Fibroblast of the conjunctiva (primary cell): ENCODE results near the gene PRX.
A peak's percentile ranks its signal among the peaks of the same experiment; 100 is the strongest.
"Not testable (repeated sequence)": the region's sequence is repeated elsewhere in the genome, so short reads cannot be mapped to it uniquely, and the experiment has no call there.

Experiments used
- DNase-seq: peaks from one replicate; pipeline ENCODE4 v3.0.0-alpha.2; 2010; ENCODE audit warnings: low read depth

PRX gene

DNA sequence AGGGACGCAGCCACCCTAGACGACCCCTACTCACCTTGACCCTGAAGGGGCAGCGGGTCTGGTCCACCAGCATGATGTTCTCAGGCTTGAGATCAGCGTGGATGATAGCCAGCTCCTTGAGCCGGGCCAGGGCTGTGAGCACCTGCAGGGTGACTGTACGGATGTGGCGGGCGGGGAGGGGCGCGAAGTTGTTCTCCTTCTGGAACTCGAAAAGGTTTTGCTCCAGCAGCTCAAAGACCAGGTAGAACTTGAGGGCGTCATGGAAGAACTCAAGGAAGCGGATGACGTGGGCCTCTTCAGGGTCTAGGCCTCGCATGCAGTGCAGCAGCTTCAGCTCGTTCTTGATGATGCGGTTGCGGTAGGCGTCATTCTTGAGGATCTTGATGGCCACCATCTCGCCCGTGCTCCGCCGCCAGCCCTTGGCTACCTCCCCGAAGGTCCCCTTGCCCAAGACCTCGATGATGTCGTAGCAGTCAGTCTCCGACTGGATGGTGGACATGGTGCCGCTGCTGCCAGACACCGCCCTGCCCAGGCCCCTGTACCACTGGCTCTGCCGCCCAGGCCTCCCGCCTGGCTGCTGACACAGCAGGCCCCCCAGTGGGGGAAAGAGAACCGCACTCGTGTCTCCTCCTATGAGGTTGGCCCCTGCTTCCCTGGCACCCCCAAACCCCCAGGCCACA lies 23.6 kb downstream of the PRX start:
- DNase-seq: no peak

DNA sequence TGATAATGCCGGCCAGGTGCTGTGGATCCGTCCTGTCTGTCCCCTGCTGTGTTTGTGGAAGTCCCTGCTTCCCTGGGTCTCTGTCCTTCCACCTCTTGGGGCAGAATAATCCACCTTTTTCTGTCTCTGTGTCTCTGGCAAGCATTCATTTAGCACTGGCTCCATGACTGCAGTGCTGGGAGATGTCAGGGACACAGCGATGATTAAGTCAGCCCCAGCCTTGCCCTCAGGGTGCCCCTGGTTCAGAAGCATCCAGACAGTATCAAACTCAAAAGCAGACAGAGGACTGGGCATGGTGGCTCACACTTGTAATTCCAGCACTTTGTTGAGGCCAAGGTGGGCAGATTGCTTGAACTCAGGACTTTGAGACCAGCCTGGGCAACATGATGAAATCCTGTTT lies 24.7 kb downstream of the PRX start:
- DNase-seq: no peak

GRCh38 chr19:40387155-40387554 lies 26.0 kb downstream of the PRX start:
- DNase-seq: no peak

DNA sequence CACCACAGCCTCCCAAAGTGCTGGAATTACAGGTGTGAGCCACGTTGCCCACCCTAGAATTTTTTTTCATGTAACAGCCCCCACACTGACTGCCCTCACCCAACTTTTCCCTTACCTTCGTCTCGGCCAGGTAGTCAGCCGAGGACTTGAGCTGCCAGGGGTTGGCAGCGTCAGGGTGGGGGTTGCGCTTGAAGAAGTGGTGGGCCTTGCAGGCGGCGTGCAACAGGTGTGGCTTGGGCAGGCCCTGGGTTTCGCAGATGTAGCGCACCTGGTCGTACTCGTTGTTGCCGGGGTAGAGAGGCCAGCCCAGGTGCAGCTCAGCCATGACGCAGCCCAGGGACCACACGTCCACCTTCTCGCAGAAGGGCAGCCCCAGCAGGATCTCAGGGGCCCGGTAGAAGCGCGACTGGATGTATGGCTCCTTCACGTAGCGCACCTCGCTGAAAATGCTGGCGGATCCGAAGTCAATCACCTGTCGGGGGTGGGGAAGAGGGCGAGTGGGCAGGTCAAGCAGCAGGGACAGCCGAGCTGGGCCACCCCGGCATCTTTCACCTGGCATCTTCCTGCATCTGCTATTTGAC lies 29.4 kb downstream of the PRX start:
- DNase-seq: no peak

- no peak for DNase-seq
Measured at GRCh38 chr19:40381321-40381720, 31.9 kb downstream of the PRX start.

DNA sequence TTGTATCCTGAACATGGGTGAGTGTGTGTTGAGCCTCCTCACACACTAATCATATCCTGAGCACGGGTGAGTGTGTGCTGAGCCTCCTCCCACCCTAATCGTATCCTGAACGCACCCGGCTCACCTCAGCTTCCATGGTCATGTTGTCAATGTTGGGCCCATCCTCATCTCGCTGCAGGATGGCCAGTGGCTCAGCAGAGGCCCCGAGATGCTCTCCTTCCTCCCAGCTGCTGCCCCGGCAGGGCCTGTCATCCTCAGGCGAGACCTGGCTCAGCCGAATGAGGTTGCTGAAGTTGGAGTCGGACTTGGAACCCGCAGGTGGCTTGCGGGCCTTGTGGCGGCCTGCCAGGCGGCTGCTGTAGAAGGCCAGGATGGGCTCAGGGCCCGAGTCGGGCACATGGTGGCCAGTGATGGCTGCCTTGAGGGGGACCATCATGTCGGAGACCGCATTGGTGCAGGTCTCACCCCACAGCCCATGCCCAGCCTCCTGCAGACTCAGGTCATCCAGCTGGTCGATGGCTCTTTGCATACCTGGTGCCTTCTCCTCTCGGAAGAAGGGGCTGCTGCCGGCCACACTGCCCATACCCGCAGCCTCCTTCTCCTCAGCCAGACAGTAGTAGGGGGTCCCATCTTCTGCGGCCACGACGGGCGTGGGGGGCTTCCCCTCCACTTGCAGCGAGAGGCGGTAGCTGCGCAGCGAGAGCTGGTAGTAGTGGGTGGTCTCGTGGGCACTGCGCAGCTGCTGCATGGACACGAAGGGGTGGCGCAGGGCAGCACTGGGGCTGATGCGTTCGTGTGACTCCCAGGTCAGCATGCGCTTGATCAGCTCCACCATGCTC lies 32.8 kb downstream of the PRX start:
- DNase-seq: no peak

GRCh38 chr19:40379446-40380198 lies 33.6 kb downstream of the PRX start:
- no peak for DNase-seq

DNA sequence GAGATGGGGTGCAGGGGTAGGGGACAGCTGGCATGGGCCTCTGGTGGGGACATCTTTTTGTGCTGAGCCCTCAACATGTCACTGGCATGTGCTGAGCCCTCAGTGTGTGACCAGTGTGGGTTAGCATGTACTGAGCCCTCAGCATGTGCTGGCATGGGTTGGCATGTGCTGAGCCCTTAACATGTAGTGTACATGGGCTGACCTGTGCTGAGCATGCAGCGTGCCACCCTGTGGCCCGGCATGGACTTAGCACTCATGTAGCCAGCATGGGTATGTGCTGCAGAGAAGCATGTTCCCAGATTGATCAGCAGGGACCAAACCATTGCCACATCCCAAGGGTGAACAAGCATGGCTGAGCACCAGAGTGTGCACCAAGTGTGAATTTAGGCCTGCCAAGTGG lies 34.7 kb downstream of the PRX start:
- DNase-seq: no peak

DNA sequence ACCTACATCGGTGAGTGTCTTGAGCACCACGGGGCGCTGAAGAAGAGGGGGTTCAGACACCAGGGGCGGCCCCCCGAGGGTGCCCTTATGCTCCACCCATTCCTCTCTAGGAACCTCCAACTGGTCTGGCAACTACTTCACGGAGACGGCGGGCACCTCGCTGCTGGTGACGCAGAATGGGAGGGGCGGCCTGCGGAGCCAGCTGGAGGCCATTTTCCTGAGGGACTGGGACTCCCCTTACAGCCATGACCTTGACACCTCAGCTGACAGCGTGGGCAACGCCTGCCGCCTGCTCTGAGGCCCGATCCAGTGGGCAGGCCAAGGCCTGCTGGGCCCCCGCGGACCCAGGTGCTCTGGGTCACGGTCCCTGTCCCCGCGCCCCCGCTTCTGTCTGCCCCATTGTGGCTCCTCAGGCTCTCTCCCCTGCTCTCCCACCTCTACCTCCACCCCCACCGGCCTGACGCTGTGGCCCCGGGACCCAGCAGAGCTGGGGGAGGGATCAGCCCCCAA lies 35.2 kb downstream of the PRX start:
- DNase-seq: no peak

DNA sequence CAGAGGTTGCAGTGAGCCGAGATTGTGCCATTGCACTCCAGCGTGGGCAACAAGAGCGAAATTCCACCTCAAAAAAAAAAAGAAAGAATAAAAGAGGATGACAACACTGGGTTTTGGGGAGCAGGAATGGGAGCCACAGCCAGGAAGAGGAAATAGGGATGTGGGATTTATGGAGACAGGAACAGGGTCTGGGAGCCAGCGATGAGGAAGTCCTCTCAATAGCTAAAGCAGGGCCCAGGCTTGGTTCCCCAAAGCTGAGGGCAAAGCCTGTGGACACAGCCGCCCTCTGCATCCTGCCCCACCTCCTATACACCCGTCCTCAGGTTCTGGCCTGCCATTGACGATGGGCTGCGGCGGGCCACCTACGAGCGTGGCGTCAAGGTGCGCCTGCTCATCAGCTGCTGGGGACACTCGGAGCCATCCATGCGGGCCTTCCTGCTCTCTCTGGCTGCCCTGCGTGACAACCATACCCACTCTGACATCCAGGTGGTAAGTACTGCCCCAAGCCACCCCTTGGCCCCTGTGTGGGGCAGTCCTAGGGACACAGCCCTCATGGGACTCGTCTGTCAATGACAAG lies 36.8 kb downstream of the PRX start:
- DNase-seq: no peak

DNA sequence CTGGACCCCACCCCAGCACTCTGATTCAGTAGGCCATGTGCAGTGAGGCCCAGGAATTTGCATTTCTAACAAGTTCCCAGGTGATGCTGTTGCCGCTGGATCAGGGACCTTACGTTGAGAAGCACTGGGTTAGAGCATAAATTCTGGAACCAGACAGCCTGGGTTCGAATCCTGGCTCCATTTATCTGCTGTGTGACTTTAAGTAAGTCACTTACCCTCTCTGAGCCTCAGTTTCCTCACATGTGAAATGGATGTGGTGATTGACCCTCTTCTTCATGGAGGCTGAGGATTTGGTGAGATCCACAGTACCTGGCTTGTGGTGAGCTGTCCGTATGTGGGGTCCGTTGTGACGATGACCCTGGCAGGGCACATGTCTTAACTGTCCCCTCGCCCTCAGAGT lies 39.1 kb downstream of the PRX start:
- DNase-seq: no peak

GRCh38 chr19:40371802-40372122 lies 41.4 kb downstream of the PRX start:
- DNase-seq: no peak

- DNase-seq: no peak
Measured at GRCh38 chr19:40370997-40371801, 42.0 kb downstream of the PRX start.

DNA sequence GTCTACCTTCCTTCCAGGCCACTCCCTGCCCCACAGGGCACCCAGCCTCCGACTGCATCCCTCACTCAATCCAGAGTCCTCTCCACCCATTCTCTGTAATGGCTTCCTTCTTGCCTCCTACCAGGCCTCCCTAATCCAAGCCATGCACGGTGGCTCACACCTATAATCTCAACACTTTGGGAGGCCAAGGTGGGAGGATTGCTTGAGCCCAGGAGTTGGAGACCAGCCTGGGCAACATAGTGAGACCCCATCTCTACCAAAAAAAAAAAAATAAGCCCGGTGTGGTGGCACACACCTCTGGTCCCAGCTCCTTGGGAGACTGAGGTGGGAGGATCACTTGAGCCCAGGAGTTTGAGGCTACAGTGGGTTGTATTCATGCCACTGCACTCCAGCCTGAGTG lies 42.9 kb downstream of the PRX start:
- not testable (repeated sequence) for DNase-seq

- no peak for DNase-seq
Measured at GRCh38 chr19:40369797-40370196, 43.4 kb downstream of the PRX start.

DNA sequence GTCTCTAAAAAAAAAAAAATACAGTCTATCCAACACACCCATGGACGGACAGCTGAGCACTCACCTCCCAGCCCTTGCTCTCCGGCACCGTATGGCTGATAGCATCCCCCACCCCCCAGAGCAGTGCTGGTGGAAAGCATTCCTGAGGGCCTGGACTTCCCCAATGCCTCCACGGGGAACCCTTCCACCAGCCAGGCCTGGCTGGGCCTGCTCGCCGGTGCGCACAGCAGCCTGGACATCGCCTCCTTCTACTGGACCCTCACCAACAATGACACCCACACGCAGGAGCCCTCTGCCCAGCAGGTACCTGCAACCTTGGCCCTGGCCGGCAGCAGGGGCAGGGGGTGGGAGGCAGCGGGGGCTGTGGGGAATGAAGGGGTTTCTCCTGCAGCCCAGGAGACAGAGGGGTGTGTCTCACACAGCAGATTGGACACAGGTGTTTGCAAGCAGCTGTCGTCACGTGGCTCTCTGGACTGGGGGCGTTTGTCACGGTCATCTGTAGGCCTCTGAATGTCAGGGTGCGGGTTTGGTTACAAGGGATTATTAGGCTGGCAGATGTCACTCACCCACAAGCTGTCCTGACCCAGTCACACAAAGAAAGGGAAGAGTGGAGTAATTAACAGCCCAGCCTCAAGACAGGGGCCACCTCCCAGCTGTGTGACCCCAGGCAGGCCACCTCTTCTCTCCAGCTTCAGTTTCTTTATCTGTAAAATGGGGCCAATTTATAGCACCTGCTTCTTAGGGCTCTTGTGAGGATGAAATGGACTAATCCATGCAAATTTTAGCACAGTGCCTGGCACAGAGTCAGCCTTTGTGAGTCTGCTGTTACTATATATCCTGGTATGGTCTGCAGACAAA lies 45.4 kb downstream of the PRX start:
- DNase-seq: no peak

GRCh38 chr19:40366697-40367561 lies 46.2 kb downstream of the PRX start:
- DNase-seq: peak; percentile 3

- peak; percentile 55 for DNase-seq
Measured at GRCh38 chr19:40365613-40366401, 47.4 kb downstream of the PRX start.
